Measurements from ENCODE around the gene OR6A2. TPM values are rescaled to one million over a fixed set of nuclear protein-coding genes. Genes with fewer than 3 reads are reported as not detected.

Gene OR6A2
- polyA plus RNA-seq, 3 donors, result not detected

DNA sequence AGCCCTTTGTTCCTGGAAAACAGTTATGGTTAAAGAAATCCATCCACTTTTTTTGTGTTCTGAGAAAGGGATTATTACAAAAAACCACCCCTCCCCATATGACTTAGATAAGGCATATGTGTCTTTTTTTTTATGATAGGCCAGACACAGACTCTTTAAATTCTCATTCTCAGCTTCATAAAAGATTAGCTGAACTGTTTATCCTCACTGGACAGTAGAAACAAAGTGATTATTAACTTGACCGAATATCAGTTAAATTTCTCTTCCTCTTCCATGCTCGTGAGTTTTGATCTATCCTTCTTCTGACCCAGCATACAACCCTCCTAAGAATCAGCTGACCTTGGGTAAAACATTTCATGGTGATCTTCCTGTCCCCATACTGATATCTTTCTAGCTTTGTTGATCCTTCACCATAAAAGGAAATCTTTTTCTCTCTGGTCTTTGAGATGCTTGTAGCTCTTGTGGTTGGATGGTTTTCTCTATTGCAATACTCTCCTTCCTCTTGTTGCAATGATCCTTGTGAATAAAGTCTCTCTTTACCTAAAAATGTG lies 53.9 kb downstream of the OR6A2 start:
- Mint-ChIP-seq H3K4me1 (peaks cover 3% of the 10 kb centered on the region), H3K9me3 (peaks cover 0 to 3% (median 0%) of the 10 kb centered on the region in 7 donors), H3K36me3 (peaks cover 11% of the 10 kb centered on the region in 2 donors), H3K27me3 (ENCODE audit: low read depth in 3 of 3) (no peaks in the 10 kb centered on the region), H3K4me3 (no peak overlapping the region), H3K27ac (no peak overlapping the region)
- TF ChIP-seq, protein P1, sequence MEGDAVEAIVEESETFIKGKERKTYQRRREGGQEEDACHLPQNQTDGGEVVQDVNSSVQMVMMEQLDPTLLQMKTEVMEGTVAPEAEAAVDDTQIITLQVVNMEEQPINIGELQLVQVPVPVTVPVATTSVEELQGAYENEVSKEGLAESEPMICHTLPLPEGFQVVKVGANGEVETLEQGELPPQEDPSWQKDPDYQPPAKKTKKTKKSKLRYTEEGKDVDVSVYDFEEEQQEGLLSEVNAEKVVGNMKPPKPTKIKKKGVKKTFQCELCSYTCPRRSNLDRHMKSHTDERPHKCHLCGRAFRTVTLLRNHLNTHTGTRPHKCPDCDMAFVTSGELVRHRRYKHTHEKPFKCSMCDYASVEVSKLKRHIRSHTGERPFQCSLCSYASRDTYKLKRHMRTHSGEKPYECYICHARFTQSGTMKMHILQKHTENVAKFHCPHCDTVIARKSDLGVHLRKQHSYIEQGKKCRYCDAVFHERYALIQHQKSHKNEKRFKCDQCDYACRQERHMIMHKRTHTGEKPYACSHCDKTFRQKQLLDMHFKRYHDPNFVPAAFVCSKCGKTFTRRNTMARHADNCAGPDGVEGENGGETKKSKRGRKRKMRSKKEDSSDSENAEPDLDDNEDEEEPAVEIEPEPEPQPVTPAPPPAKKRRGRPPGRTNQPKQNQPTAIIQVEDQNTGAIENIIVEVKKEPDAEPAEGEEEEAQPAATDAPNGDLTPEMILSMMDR (IDR thresholded peaks at IDR 0.05), result no peak
- H3K36me3 ChIP-seq (replicated peaks in 1 of 2; ENCODE audit: control insufficient read depth in 1 of 2, insufficient read depth in 2 of 2, low read length in 2 of 2), result peaks cover 0 to 3% of the 10 kb centered on the region in 2 donors
- peaks cover 44% of the 10 kb centered on the region for H3K79me2 ChIP-seq (ENCODE audit: insufficient read depth, low read length)
- peak in 1 of 3 donors; percentile 12 for DNase-seq
- WGBS (ENCODE audit: insufficient coverage), result 0% methylated on average over 2 of the region's 2 CpGs
- H3K4me2 ChIP-seq (replicated peaks; ENCODE audit: extremely low read depth, low read length, poor library complexity, severe bottlenecking), result peak overlapping the region; percentile 91
- H4K20me1 ChIP-seq (ENCODE audit: insufficient read depth, low read length), result peaks cover 13% of the 10 kb centered on the region
- intact Hi-C loops (cut with micrococcal nuclease), result no loop called here
- peak overlapping the region in 1 of 2 donors; percentile 97 for H3K27ac ChIP-seq (ENCODE audit: low read depth in 1 of 2, low read length in 2 of 2)
- peak overlapping the region; percentile 45 to 99 (median 87) for H3K4me3 ChIP-seq (replicated peaks in 1 of 3; ENCODE audit: low read depth in 2 of 3, low read length in 3 of 3)
- no peaks in the 10 kb centered on the region for H3K9me3 ChIP-seq (replicated peaks in 1 of 2; ENCODE audit: control insufficient read depth in 1 of 2, insufficient read depth in 1 of 2, low read length in 2 of 2)
- H2AFZ ChIP-seq (ENCODE audit: insufficient read depth, low read depth, low read length, poor library complexity, severe bottlenecking), result peak overlapping the region; percentile 89
- peaks cover 34 to 48% of the 10 kb centered on the region in 2 donors for H3K4me1 ChIP-seq (ENCODE audit: control insufficient read depth in 1 of 2, insufficient read depth in 2 of 2, low read length in 2 of 2)
- H3K27me3 ChIP-seq (ENCODE audit: control insufficient read depth in 2 of 2, insufficient read depth in 2 of 2, low read length in 2 of 2), result no peaks in the 10 kb centered on the region
- H3K9ac ChIP-seq (ENCODE audit: insufficient read depth, low read length, poor library complexity, severe bottlenecking), result peak overlapping the region; percentile 70

DNA sequence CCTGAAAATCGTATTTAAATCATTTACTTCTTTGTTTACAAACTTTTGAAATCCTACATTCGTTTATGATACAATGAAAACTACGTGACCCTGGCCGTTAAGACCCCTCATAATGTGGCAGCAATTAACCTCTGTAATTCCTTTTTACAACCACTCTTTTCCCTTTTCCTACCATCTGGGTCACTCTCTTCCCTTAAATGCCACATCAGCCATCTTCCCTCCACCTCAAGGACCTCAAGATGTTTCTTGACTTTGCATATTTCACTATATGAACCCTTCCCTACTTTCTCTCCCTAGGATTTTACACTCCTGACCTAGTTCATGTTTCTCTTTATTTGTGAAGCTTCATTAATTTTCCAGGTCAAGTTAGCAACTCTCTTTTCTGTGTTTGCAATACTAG lies 54.5 kb downstream of the OR6A2 start:
- intact Hi-C loops (cut with micrococcal nuclease), result no loop called here
- DNase-seq, result no peak
- Histone ChIP-seq H3K79me2 (ENCODE audit: insufficient read depth, low read length) (peaks cover 45% of the 10 kb centered on the region), H3K9me3 (replicated peaks in 1 of 2; ENCODE audit: control insufficient read depth in 1 of 2, insufficient read depth in 1 of 2, low read length in 2 of 2) (no peaks in the 10 kb centered on the region), H3K4me1 (ENCODE audit: control insufficient read depth in 1 of 2, insufficient read depth in 2 of 2, low read length in 2 of 2) (peaks cover 34 to 48% of the 10 kb centered on the region in 2 donors), H3K9ac (ENCODE audit: insufficient read depth, low read length, poor library complexity, severe bottlenecking) (peak overlapping the region; percentile 70), H3K4me3 (replicated peaks in 1 of 3; ENCODE audit: low read depth in 2 of 3, low read length in 3 of 3) (peak overlapping the region; percentile 45 to 99 (median 87)), H3K27me3 (ENCODE audit: control insufficient read depth in 2 of 2, insufficient read depth in 2 of 2, low read length in 2 of 2) (no peaks in the 10 kb centered on the region), H2AFZ (ENCODE audit: insufficient read depth, low read depth, low read length, poor library complexity, severe bottlenecking) (peak overlapping the region; percentile 89), H3K27ac (ENCODE audit: low read depth in 1 of 2, low read length in 2 of 2) (peak overlapping the region in 1 of 2 donors; percentile 97), H4K20me1 (ENCODE audit: insufficient read depth, low read length) (peaks cover 13% of the 10 kb centered on the region), H3K36me3 (replicated peaks in 1 of 2; ENCODE audit: control insufficient read depth in 1 of 2, insufficient read depth in 2 of 2, low read length in 2 of 2) (peaks cover 3 to 5% of the 10 kb centered on the region in 2 donors), H3K4me2 (replicated peaks; ENCODE audit: extremely low read depth, low read length, poor library complexity, severe bottlenecking) (peak overlapping the region; percentile 91)
- TF ChIP-seq, protein P1 (IDR thresholded peaks at IDR 0.05), result no peak
- Mint-ChIP-seq H3K4me3 (no peak overlapping the region), H3K27ac (no peak overlapping the region), H3K36me3 (peaks cover 11 to 16% of the 10 kb centered on the region in 2 donors), H3K4me1 (peaks cover 3% of the 10 kb centered on the region), H3K9me3 (no peaks in the 10 kb centered on the region), H3K27me3 (ENCODE audit: low read depth in 3 of 3) (peaks cover 0 to 3% (median 0%) of the 10 kb centered on the region in 3 donors)
- WGBS (ENCODE audit: insufficient coverage), result 61% methylated on average over 4 of the region's 4 CpGs
